Measurements from ENCODE around the gene LSM2. TPM values are rescaled to one million over a fixed set of nuclear protein-coding genes. Genes with fewer than 3 reads are reported as not detected.
"Not testable (repeated sequence)": the region's sequence is repeated elsewhere in the genome, so short reads cannot be mapped to it uniquely, and the experiment has no call there.

Gene LSM2
- total RNA-seq (2014; rRNA removed; shearing (Covaris generic)), result 104 and 115 TPM in 2 replicates
- 105 and 107 TPM in 2 replicates for polyA plus RNA-seq (2015; cell fraction: cytosol; rRNA removed)
- 26.3 and 30.0 TPM in 2 replicates for polyA plus RNA-seq (2015; cell fraction: nucleus; rRNA removed)

- peak; percentile 98 for DNase-seq (ENCODE audit: low read depth)
These were observed at the start of gene LSM2 for GRCh38 chr6:31806470-31807272. Gene LSM2 (minus strand): TSS chr6:31806966. CDS start chr6:31806757, 209 bp downstream.

GRCh38 chr6:31851980-31852718 lies 45.4 kb upstream of the LSM2 start:
- DNase-seq (ENCODE audit: low read depth), result not testable (repeated sequence)

DNA sequence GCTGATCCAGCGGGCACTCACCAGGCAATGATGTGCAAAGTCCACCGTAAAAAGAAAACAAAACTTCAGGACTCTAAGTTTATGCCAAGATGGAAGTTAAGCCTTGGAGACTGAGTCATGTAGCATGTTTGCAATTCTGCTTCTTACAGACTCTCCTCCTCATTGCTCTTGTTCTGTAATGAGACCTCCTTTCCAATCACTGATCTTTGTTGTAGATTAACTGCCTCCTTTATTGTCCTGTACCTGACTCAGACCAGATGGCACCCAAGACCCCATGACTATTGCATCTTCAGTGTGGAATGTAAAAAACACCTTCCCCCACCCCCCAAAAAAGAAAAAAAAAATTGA lies 44.7 kb upstream of the LSM2 start:
- DNase-seq (ENCODE audit: low read depth), result no peak

GRCh38 chr6:31850765-31851484 lies 44.2 kb upstream of the LSM2 start:
- no peak for DNase-seq (ENCODE audit: low read depth)

- DNase-seq (ENCODE audit: low read depth), result no peak
These were observed 40.7 kb upstream of the LSM2 start for GRCh38 chr6:31847276-31847978.

- no peak for DNase-seq (ENCODE audit: low read depth)
These were observed 37.7 kb upstream of the LSM2 start for GRCh38 chr6:31844507-31844906.

DNA sequence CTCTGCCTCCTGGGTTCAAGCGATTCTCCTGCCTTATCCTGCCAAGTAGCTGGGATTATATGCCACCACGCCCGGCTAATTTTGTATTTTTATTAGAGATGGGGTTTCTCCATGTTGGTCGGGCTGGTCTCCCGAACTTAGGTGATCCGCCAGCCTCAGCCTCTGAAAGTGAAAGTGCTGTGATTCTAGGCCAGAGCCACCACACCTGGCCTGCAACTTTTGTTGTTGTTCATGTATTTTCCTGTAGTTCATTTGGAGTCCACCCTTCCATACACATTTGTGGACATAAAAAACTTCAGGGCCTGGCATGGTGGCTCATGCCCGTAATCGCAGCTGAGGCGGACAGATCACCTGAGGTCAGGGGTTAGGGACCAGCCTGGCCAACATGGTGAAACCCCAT lies 35.3 kb upstream of the LSM2 start:
- DNase-seq (ENCODE audit: low read depth), result no peak

DNA sequence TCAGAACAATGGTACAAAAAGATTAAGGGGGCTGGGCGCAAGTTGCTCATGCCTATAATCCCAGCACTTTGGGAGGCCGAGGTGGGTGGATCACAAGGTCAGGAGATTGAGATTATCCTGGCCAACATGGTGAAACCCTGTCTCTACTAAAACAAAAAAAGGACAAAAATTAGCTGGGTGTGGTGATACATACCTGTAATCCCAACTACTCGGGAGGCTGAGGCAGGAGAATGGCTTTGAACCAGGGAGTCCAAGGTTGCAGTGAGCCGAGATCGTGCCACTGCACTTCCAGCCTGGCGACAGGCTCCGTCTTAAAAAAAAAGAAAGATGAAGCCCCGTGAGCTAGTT lies 33.0 kb upstream of the LSM2 start:
- DNase-seq (ENCODE audit: low read depth), result not testable (repeated sequence)

GRCh38 chr6:31838968-31839367 lies 32.2 kb upstream of the LSM2 start:
- DNase-seq (ENCODE audit: low read depth), result no peak

GRCh38 chr6:31838114-31838553 lies 31.4 kb upstream of the LSM2 start:
- DNase-seq (ENCODE audit: low read depth), result not testable (repeated sequence)

DNA sequence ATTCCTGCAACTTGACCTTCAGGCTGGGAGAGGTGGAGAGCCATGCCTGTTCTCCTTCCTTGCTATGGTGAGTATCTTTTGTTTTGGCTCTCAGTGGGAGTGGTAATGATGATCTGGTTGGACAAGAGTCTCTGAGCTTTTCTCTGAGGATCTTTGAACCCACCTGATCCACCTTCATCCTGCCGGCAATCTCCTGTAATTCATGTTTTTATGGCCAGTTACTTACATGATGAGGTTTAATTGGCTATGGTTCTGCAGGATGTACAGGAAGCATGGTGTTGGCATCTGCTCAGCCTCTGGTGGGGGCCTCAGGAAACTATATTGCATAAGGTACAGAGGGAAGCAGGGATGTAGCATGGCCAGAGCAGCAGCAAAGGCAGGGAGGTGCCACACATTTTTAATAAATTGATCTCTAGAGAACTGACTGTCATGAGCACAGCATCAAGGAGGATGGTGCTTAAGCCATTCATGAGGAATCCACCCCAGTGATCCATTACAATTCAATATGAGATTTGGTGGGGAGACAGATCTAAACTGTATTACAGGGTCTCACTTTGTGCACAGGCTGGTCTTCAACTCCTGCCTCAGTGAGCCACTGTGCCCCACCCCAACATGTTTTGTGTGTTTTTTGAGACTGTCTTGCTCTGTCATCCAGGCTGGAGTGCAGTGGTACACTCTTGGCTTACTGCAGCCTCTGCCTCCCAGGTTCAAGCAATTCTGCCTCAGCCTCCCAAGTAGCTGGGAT lies 30.8 kb upstream of the LSM2 start:
- DNase-seq (ENCODE audit: low read depth), result no peak

DNA sequence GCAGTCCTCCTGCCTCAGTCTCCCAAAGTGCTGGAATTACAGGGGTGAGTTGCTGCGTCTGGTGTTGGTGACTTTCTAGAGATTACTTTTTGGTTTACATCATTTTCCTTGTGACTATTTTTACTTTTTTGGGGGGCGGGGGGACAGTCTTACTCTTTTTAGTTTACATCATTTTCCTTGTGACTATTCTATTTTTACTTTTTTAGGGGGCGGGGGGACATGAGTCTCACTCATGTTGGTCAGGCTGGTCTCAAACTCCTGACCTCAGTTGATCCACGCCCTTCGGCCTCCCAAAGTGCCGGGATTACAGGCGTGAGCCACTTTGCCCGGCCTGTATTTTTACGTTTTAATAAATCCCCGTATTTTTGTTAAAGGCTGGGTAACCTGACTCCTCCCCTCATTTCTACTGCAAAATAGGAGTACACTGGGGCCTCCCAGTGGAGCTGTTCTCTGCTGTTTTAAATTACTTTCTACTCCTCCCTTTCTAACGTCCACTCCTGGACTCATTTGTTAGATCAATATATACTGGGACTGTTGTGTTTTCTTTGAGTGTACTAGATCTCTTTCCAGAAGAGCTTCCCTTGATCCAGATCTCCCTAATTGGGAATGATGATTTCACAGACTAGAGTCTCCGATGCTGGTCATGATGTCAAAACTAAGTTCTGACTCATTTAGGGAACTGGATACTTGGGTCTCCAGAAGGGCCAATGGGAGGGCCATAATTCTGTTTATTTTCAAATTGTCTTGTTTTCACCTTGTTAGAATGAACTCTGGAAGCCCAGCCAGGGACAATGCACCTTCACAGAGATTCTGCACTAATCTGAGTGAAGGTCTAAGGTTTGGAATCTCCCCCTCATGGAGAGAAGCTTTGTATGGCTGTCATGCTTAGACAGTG lies 30.0 kb upstream of the LSM2 start:
- no peak for DNase-seq (ENCODE audit: low read depth)

- no peak for DNase-seq (ENCODE audit: low read depth)
These were observed 29.3 kb upstream of the LSM2 start for GRCh38 chr6:31836047-31836473.

DNA sequence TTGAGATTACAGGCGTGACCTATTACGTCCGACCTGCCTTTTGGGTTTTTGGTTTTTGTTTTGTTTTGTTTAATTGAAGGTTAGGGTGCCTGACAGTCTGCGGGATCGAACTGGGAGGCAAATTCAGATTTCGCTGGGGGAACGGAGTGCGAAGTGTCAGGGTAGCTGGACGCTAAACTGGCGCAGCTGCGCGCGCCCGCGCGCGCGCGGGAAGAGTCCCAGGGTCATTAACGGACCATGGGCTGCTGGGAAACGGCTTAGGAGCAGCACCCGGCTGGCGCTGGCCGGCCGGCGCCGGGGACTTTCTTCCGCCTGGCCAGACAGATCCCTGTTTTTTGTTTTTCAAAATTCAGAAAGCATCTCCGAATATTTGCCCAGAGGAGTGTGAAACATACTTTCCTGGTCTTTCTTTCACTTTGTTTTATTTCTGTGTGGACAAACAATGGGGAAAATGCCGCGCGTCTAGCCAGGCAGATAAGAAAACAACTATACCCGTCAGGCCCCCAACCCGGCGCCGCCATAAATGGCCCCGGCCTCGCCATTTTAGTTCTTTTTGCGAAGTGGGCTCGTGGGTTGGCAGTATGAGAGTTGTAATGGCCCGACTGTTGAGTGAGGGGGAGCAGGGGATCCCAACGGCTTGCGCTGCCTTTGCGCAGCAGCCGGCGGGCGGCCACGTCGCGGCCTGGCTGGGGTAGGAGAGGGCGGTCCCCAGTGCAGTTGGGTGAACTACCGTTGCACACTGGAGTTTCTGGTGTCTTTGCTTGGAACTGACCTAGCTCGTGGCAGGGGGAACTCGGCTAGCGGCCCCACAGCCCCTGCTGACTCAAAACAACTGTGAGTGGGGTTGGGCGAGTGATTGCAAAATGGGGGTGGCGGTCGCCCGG lies 27.8 kb upstream of the LSM2 start:
- peak; percentile 90 for DNase-seq (ENCODE audit: low read depth)

DNA sequence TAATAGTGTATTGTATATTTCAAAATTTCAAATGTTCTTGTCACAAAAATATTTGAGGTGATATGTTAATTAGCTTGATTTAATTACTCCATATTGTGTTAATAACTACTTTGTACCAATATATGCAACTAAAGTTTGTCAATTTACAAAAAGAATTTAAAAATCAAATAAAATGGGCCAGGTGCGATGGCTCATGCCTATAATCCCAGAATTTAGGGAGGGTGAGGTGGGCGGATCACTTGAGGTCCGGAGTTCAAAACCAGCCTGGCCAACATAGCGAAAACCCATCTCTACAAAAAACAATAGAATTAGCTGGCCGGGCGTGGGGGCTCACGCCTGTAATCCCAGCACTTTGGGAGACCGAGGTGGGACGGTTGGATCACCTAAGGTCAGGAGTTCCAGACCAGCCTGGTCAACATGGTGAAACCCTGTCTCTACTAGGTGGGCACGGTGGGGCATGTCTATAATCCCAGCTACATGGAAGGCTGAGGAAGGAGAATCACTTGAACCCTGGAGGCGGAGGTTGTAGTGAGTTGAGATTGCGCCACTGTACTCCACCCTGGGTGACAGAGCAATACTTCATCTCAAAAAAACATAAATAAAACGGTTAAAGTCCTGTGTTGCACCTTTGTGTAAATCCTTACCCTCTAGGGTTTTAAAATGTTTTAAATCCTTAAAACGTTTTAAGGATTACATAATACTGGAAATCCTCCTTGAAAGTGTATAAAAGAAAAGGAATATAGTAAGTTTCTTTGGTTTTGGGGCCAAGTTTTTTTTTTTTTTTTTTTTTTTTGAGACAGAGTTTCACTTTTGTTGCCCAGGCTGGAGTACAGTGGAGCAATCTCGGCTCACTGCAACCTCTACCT lies 24.8 kb upstream of the LSM2 start:
- DNase-seq (ENCODE audit: low read depth), result no peak

- DNase-seq (ENCODE audit: low read depth), result no peak
These were observed 24.1 kb upstream of the LSM2 start for GRCh38 chr6:31830886-31831335.

DNA sequence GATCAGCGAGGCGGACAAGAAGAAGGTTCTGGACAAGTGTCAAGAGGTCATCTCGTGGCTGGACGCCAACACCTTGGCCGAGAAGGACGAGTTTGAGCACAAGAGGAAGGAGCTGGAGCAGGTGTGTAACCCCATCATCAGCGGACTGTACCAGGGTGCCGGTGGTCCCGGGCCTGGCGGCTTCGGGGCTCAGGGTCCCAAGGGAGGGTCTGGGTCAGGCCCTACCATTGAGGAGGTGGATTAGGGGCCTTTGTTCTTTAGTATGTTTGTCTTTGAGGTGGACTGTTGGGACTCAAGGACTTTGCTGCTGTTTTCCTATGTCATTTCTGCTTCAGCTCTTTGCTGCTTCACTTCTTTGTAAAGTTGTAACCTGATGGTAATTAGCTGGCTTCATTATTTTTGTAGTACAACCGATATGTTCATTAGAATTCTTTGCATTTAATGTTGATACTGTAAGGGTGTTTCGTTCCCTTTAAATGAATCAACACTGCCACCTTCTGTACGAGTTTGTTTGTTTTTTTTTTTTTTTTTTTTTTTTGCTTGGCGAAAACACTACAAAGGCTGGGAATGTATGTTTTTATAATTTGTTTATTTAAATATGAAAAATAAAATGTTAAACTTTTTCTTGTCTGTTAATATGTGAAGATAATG lies 23.0 kb upstream of the LSM2 start:
- peak; percentile 57 for DNase-seq (ENCODE audit: low read depth)

Data from HT1080 (cell line).